ENCODE measurements around the gene KLK13.

Gene KLK13

DNA sequence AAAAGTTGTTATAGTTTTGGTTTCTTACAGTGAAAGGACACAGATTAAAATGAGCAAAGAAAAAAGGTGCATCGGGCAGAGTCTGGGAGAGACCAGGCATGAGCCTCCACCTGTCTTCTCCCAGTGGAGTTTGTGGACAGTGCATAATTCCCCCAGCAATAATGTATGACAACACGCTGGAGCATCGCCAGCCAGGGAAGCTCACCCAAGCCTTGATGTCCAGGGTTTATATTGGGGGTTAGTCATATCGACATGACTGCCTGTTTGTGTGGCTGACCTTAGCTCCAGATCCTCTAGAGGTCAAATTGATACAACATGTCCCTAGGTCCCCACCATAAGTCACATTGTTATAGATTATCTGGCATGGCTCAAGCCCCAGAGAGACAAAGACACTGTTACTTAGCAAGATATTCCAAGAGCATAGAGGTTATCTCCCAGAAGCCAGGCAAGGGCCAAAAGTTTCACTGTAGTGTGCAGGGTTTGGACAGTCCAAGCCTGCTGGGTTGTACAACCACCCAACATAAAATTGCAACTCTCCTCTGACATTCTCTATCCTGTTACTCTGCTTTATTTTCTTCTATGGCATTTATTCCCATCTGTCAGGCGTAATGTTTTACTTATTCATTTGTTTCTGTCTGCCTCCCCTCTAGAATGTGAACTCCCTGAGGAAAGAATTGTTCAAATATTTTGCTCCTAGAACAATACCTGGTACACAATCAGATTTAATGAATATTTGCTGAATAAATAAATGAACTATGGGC lies 5.6 kb upstream of the KLK13 start:
- TF ChIP-seq, protein P1, sequence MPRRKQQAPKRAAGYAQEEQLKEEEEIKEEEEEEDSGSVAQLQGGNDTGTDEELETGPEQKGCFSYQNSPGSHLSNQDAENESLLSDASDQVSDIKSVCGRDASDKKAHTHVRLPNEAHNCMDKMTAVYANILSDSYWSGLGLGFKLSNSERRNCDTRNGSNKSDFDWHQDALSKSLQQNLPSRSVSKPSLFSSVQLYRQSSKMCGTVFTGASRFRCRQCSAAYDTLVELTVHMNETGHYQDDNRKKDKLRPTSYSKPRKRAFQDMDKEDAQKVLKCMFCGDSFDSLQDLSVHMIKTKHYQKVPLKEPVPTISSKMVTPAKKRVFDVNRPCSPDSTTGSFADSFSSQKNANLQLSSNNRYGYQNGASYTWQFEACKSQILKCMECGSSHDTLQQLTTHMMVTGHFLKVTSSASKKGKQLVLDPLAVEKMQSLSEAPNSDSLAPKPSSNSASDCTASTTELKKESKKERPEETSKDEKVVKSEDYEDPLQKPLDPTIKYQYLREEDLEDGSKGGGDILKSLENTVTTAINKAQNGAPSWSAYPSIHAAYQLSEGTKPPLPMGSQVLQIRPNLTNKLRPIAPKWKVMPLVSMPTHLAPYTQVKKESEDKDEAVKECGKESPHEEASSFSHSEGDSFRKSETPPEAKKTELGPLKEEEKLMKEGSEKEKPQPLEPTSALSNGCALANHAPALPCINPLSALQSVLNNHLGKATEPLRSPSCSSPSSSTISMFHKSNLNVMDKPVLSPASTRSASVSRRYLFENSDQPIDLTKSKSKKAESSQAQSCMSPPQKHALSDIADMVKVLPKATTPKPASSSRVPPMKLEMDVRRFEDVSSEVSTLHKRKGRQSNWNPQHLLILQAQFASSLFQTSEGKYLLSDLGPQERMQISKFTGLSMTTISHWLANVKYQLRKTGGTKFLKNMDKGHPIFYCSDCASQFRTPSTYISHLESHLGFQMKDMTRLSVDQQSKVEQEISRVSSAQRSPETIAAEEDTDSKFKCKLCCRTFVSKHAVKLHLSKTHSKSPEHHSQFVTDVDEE (CRISPR knock-in tag; IDR thresholded peaks at IDR 0.05), result no peak
- TF ChIP-seq ISL1 (CRISPR knock-in tag; IDR thresholded peaks at IDR 0.05) (no peak), TOX (CRISPR knock-in tag; IDR thresholded peaks at IDR 0.05; ENCODE audit: borderline replicate concordance) (no peak), BACH2 (CRISPR knock-in tag; IDR thresholded peaks at IDR 0.05; ENCODE audit: borderline replicate concordance) (no peak), ZC3H10 (CRISPR knock-in tag; IDR thresholded peaks at IDR 0.05) (no peak), GLIS3 (CRISPR knock-in tag; IDR thresholded peaks at IDR 0.05) (no peak)
- no peak for ATAC-seq

DNA sequence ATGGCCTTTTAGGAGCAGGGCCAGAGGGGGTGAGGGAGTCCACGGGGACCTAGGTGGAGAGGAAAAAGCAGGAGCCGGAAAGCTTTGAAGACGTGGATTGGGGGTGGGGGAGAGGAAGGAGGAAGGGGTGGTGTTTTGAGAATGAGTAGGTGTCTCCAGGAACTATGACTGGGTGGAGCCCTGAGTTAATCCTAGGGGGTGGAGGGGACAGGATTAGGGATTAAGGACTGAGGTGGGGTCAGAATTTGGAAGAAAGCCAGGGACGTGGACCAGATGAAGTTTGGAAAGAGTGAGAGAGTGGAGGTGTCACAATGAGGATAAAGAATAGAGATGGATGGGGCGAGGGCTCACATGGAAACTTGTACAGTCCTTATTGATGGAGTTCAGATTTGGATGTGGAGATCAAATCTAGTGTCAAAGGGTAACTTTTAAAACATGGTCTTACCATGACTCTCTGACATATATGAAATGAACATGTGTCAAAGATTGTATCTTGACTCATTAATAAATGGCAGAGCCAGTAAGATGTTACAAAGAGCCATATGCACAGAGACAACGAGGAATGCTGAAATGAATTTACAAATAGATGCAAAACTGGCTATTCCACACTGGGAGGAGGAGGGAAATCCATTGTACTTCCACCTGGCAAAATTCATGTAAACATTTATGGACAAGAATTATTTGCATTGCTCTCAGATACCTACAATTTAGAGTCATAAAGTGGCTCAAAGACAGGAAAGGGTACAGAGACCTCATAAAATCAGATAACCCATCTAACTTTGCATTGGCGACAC lies 1.7 kb upstream of the KLK13 start:
- no peak for ATAC-seq
- TF ChIP-seq OSR1 (CRISPR knock-in tag; IDR thresholded peaks at IDR 0.05) (no peak), ARNTL (CRISPR knock-in tag; IDR thresholded peaks at IDR 0.05; ENCODE audit: borderline replicate concordance, low read depth) (no peak), TOX (CRISPR knock-in tag; IDR thresholded peaks at IDR 0.05; ENCODE audit: borderline replicate concordance) (no peak), ZC3H10 (CRISPR knock-in tag; IDR thresholded peaks at IDR 0.05) (no peak), TCF4 (CRISPR knock-in tag; IDR thresholded peaks at IDR 0.05; ENCODE audit: borderline replicate concordance) (no peak), RARB (CRISPR knock-in tag; IDR thresholded peaks at IDR 0.05) (no peak), BACH2 (CRISPR knock-in tag; IDR thresholded peaks at IDR 0.05; ENCODE audit: borderline replicate concordance) (no peak), CSDC2 (CRISPR knock-in tag; IDR thresholded peaks at IDR 0.05) (no peak), ZNF70 (CRISPR knock-in tag; IDR thresholded peaks at IDR 0.05) (no peak), PPARA (CRISPR knock-in tag; IDR thresholded peaks at IDR 0.05; ENCODE audit: borderline replicate concordance) (no peak), ZNF565 (CRISPR knock-in tag; conservative IDR thresholded peaks at IDR 0.05; ENCODE audit: low read depth) (no peak), ZFP30 (CRISPR knock-in tag; IDR thresholded peaks at IDR 0.05) (no peak), ZFP3 (CRISPR knock-in tag; IDR thresholded peaks at IDR 0.05) (no peak), GLIS3 (CRISPR knock-in tag; IDR thresholded peaks at IDR 0.05) (no peak), ZNF8 (CRISPR knock-in tag; IDR thresholded peaks at IDR 0.05) (no peak)
- TF ChIP-seq, protein P2, sequence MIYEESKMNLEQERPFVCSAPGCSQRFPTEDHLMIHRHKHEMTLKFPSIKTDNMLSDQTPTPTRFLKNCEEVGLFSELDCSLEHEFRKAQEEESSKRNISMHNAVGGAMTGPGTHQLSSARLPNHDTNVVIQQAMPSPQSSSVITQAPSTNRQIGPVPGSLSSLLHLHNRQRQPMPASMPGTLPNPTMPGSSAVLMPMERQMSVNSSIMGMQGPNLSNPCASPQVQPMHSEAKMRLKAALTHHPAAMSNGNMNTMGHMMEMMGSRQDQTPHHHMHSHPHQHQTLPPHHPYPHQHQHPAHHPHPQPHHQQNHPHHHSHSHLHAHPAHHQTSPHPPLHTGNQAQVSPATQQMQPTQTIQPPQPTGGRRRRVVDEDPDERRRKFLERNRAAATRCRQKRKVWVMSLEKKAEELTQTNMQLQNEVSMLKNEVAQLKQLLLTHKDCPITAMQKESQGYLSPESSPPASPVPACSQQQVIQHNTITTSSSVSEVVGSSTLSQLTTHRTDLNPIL (CRISPR knock-in tag; IDR thresholded peaks at IDR 0.05; ENCODE audit: low read depth), result no peak
- TF ChIP-seq, protein P3, sequence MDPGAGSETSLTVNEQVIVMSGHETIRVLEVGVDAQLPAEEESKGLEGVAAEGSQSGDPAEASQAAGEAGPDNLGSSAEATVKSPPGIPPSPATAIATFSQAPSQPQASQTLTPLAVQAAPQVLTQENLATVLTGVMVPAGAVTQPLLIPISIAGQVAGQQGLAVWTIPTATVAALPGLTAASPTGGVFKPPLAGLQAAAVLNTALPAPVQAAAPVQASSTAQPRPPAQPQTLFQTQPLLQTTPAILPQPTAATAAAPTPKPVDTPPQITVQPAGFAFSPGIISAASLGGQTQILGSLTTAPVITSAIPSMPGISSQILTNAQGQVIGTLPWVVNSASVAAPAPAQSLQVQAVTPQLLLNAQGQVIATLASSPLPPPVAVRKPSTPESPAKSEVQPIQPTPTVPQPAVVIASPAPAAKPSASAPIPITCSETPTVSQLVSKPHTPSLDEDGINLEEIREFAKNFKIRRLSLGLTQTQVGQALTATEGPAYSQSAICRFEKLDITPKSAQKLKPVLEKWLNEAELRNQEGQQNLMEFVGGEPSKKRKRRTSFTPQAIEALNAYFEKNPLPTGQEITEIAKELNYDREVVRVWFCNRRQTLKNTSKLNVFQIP (CRISPR knock-in tag; IDR thresholded peaks at IDR 0.05; ENCODE audit: borderline replicate concordance, low read depth), result no peak
- TF ChIP-seq, protein P4, sequence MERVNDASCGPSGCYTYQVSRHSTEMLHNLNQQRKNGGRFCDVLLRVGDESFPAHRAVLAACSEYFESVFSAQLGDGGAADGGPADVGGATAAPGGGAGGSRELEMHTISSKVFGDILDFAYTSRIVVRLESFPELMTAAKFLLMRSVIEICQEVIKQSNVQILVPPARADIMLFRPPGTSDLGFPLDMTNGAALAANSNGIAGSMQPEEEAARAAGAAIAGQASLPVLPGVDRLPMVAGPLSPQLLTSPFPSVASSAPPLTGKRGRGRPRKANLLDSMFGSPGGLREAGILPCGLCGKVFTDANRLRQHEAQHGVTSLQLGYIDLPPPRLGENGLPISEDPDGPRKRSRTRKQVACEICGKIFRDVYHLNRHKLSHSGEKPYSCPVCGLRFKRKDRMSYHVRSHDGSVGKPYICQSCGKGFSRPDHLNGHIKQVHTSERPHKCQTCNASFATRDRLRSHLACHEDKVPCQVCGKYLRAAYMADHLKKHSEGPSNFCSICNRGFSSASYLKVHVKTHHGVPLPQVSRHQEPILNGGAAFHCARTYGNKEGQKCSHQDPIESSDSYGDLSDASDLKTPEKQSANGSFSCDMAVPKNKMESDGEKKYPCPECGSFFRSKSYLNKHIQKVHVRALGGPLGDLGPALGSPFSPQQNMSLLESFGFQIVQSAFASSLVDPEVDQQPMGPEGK (CRISPR knock-in tag; IDR thresholded peaks at IDR 0.05; ENCODE audit: borderline replicate concordance), result no peak
- TF ChIP-seq, protein P5, sequence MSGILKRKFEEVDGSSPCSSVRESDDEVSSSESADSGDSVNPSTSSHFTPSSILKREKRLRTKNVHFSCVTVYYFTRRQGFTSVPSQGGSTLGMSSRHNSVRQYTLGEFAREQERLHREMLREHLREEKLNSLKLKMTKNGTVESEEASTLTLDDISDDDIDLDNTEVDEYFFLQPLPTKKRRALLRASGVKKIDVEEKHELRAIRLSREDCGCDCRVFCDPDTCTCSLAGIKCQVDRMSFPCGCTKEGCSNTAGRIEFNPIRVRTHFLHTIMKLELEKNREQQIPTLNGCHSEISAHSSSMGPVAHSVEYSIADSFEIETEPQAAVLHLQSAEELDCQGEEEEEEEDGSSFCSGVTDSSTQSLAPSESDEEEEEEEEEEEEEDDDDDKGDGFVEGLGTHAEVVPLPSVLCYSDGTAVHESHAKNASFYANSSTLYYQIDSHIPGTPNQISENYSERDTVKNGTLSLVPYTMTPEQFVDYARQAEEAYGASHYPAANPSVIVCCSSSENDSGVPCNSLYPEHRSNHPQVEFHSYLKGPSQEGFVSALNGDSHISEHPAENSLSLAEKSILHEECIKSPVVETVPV (CRISPR knock-in tag; IDR thresholded peaks at IDR 0.05), result no peak
- TF ChIP-seq, protein P1 (CRISPR knock-in tag; IDR thresholded peaks at IDR 0.05), result no peak

Measured in SK-N-SH treated with all-trans-retinoic acid at 6 μM for 48 hours (cell line).